Measurements from ENCODE around the gene INPP5A. TPM values are rescaled to one million over a fixed set of nuclear protein-coding genes. Genes with fewer than 3 reads are reported as not detected.

INPP5A gene
- total RNA-seq, 6 experiments from 2014 or later, result 58.9 to 64.6 (median 63.8) TPM

DNA sequence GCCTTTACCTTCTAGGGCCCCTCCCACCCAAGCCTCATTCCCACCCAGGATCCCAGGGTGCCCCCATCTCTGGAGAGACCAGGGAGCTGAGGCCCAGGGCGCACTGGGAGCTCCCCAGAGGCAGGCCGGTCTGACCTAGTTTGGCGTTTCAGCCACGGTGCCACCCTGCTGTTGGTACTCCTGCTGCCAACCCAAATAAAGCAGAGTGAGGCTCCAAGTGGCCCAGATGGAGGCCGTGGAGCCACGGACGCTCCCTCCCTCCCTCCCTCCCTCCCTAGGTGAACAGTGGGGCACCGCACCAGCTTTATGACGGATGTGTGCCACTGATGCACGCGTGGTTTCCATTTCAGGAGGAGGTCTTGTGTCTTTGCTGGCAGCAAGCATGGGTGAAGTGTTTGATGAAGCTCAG, 1.8 kb downstream of the INPP5A start:
- Mint-ChIP-seq H3K27me3 (ENCODE audit: insufficient read depth) (peaks cover 2% of the 10 kb centered on the region; the same call in 1 of the 2 replicates), H3K9me3 (no peaks in the 10 kb centered on the region), H3K4me1 (ENCODE audit: low read depth) (peaks cover 53% of the 10 kb centered on the region), H3K36me3 (ENCODE audit: low read depth) (peaks cover 13% of the 10 kb centered on the region), H3K27ac (peak overlapping the region; percentile 83), H3K4me3 (peak overlapping the region; percentile 99)
- DNase-seq, result no peak
- no peak for TF ChIP-seq CTCF (IDR thresholded peaks at IDR 0.05)

DNA sequence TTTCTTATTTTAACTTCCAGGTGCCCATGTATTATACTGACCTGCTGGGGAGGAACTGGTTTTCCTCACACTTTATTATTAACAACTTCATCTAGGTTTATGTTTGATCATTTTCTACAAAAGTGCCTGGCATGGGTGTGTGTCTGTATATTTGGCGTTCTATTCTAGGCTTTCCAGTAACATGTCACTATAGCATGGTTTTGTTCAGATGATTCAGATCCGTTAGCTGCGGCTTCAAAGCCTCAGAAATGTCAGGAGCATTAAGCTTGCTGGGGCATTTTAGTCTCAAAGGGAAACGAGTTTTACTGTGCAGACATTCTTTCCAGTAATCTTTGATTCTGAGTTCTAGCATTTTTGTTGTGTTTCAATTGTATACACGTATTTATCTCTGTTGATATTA, 2.3 kb downstream of the INPP5A start:
- peak; percentile 76 for DNase-seq
- H3K36me3 Mint-ChIP-seq (ENCODE audit: low read depth), result peaks cover 8% of the 10 kb centered on the region
- peak overlapping the region; percentile 99 for H3K4me3 Mint-ChIP-seq
- no peaks in the 10 kb centered on the region for H3K9me3 Mint-ChIP-seq
- TF ChIP-seq CTCF (IDR thresholded peaks at IDR 0.05), result no peak
- H3K27me3 Mint-ChIP-seq (ENCODE audit: insufficient read depth), result peaks cover 2% of the 10 kb centered on the region; the same call in 1 of the 2 replicates
- peaks cover 53% of the 10 kb centered on the region for H3K4me1 Mint-ChIP-seq (ENCODE audit: low read depth)
- peak overlapping the region; percentile 83 for H3K27ac Mint-ChIP-seq

- TF ChIP-seq CTCF (IDR thresholded peaks at IDR 0.05), result peak; percentile 59
- H3K27ac Mint-ChIP-seq, result peak overlapping the region; percentile 83
- peak overlapping the region; percentile 99 for H3K4me3 Mint-ChIP-seq
- no peaks in the 10 kb centered on the region for H3K9me3 Mint-ChIP-seq
- peaks cover 2% of the 10 kb centered on the region; the same call in 1 of the 2 replicates for H3K27me3 Mint-ChIP-seq (ENCODE audit: insufficient read depth)
- H3K36me3 Mint-ChIP-seq (ENCODE audit: low read depth), result peaks cover 3% of the 10 kb centered on the region; the same call in 1 of the 2 replicates
- H3K4me1 Mint-ChIP-seq (ENCODE audit: low read depth), result peaks cover 48% of the 10 kb centered on the region
- DNase-seq, result peak; percentile 69
Observed at GRCh38 chr10:132540456-132540855, 2.9 kb downstream of the INPP5A start.

GRCh38 chr10:132541129-132541528, 3.5 kb downstream of the INPP5A start:
- Mint-ChIP-seq H3K36me3 (ENCODE audit: low read depth) (peaks cover 3% of the 10 kb centered on the region; the same call in 1 of the 2 replicates), H3K4me1 (ENCODE audit: low read depth) (peaks cover 43% of the 10 kb centered on the region), H3K4me3 (peak overlapping the region; percentile 99), H3K27ac (peak overlapping the region; percentile 83), H3K27me3 (ENCODE audit: insufficient read depth) (peaks cover 2% of the 10 kb centered on the region; the same call in 1 of the 2 replicates), H3K9me3 (no peaks in the 10 kb centered on the region)
- DNase-seq, result no peak
- TF ChIP-seq CTCF (IDR thresholded peaks at IDR 0.05), result no peak

GRCh38 chr10:132541601-132542011, 4.0 kb downstream of the INPP5A start:
- no peak for TF ChIP-seq CTCF (IDR thresholded peaks at IDR 0.05)
- peak overlapping the region; percentile 99 for H3K4me3 Mint-ChIP-seq
- H3K36me3 Mint-ChIP-seq (ENCODE audit: low read depth), result peaks cover 3% of the 10 kb centered on the region; the same call in 1 of the 2 replicates
- no peaks in the 10 kb centered on the region for H3K9me3 Mint-ChIP-seq
- no peak for DNase-seq
- H3K27me3 Mint-ChIP-seq (ENCODE audit: insufficient read depth), result peaks cover 2% of the 10 kb centered on the region; the same call in 1 of the 2 replicates
- H3K27ac Mint-ChIP-seq, result peak overlapping the region; percentile 83
- H3K4me1 Mint-ChIP-seq (ENCODE audit: low read depth), result peaks cover 43% of the 10 kb centered on the region
